GM12801 (cell line): Measurements from ENCODE around the gene KBTBD2.

ENCODE experiments used
- TF ChIP-seq, protein P1 (sequence below): IDR thresholded peaks from one replicate; pipeline ENCODE4 v1.5.1; 2011; ENCODE audit warnings: control low read depth; ENCODE audit not compliant: insufficient read length; ENCODE audit errors: extremely low read depth

KBTBD2 gene

DNA sequence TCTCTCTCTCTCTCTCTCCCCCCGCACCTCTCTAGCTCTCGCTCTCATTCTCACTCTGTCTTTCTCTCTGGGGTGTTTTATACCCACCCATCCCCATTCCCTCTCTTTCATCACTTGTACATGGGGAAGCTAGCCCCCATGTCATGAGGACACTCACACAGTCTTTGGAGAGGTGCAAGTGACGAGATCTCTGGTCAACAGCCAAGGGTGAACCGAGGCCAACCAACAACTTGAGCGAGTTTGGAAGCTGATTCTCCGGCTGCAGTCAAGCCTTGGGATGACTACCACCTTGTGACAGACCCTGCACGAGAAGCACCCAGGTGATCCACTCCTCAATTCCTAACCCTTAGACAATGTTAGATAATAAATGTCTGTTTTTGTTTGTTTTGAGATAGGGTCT is 10.1 kb upstream of the KBTBD2 start:
- TF ChIP-seq, protein P1, sequence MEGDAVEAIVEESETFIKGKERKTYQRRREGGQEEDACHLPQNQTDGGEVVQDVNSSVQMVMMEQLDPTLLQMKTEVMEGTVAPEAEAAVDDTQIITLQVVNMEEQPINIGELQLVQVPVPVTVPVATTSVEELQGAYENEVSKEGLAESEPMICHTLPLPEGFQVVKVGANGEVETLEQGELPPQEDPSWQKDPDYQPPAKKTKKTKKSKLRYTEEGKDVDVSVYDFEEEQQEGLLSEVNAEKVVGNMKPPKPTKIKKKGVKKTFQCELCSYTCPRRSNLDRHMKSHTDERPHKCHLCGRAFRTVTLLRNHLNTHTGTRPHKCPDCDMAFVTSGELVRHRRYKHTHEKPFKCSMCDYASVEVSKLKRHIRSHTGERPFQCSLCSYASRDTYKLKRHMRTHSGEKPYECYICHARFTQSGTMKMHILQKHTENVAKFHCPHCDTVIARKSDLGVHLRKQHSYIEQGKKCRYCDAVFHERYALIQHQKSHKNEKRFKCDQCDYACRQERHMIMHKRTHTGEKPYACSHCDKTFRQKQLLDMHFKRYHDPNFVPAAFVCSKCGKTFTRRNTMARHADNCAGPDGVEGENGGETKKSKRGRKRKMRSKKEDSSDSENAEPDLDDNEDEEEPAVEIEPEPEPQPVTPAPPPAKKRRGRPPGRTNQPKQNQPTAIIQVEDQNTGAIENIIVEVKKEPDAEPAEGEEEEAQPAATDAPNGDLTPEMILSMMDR: no peak

DNA sequence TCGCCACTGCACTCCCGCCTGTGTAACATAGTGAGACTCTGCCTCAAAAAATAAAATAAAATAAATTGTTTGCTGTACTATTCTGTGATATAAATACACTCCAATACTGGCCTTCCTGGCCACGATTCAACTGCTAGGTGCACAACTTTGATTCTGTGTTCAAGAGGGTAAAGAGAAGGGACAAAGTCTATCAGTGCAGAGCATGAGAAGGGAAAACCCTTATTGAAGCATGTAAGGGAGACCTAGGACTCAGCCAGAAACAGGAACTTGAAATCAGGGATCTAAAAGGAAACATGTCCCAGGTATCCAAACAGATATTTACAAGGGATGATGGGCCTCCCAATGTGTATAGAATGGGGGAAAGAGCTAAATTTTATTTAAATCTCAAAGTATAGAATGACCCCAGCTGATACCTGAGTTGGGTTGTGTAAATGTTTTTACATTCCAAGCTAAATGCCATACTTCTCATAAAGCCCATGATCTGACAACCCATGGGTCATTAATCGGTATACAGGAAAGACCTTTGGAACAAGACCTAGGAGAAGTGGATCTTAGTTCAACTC is 9.0 kb upstream of the KBTBD2 start:
- TF ChIP-seq, protein P1: no peak

DNA sequence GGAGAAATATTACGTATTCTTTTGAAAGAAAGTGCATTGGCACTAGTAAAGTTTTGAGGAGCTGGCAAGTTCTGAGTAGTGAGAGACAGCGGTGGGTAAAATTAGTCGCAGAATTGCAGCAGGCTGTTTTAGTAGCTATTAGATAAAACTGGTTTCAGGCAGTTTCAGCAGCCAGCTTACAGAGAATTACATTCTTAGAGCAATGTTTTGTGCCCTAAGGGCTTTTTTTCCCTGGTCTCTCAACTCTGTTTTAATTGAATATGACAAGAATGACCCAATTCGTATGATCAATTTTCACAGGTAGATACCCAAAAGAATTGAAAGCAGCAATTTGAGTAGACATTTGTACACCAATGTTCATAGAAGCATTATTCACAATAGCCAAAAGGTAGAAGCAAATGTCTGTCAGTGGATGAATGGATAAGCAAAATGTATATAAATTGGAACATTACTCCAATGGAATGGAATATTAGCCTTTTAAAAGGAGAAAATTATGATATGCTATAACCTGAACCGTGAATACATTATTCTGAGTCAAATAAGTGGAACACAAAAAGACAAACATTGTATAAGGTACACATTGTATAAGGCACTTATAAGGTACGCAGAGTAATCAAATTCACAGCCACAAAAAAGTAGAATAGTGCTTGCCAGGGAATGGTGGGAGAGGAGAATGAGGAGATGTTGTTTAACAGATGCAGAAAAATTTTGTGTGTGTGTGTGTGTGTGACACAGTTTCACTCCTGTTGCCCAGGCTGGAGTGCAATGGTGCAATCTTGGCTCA is 5.2 kb upstream of the KBTBD2 start:
- TF ChIP-seq, protein P1: no peak

DNA sequence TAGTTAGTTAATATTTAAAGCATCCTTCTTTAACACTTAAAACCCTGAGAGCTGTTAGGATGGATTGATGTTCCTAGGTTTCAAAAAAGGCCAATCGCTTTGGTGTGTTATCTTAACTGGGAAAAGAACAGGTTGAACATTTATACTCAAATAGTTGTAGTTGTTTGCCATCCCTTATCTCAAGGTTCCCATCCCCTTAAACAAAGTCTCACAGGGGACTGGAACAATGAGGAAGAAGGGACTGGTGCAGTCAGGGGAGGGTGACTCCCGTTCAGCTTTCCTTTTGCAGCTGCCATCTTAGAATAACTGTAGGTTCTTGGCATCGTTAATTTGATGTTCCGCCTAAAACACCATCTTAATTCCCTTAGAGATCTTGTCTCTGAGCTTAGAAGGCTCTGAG is 2.6 kb upstream of the KBTBD2 start:
- TF ChIP-seq, protein P1: no peak

DNA sequence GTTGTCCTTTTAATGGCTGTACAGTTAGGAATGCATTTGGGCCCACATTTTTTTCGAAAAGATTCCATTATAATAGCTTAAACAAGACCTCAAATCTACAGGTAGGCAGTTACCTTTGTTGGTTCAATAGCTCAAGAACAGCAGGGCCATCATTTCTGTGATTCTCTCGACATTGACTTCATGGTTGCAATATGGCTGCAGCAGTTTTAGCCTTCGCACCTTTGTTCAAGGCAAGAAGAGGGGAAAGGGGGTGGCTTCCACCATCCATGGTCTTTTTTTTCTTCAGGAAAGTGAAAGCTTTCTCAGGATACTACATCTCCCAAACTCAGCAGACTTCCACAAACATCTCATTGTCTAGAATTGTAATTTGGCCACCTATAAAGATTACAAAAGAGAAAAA is 2.2 kb upstream of the KBTBD2 start:
- TF ChIP-seq, protein P1: no peak

DNA sequence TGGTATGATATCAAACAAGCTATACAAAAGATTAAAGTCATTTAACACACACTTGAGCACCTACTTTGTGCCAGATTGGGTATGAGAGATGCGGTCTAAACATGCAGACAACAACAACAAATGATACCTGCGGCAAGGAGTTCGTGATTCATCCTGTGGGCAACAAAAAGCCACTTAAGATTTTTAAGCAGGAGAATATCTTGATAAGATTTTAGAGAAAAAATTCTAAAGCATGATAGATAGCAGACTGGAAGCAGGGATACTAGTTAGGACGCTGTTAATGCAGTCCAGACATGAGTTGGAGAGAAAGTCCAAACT is 1.6 kb upstream of the KBTBD2 start:
- TF ChIP-seq, protein P1: no peak

DNA sequence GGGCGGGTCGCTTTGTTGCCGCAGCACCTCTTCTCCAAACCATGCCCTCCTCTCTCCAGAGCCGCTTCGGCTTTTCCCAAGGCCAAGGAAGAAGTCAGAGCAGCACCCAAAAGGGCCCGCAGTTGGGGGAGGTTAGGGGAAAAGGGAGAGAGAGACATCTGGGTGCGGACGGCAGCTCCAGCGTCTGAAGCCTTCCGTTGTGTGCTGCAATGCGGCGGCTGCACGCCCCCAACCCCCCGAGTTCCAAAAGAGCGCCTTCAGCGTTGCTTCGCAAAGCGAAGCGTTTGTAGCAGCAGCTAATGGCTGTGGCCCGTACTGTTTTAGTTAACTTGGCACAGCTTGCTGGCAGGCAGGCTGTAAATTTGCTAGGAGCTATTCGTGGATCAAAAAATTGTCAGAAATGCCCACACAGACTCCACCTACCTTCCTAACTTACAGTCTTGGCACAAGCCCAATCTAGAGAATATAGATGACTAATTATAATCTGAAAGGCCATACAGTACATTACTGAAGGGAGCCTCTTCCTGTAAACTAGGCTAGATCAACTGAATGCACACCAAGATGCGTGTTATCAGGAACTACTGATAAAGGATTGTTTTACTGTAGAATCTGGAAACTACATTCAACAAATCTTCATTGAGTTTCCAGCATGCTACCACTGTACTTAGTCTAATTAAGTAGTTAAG is 1.1 kb upstream of the KBTBD2 start:
- TF ChIP-seq, protein P1: no peak
